ENCODE data around the gene OTOP3. TPM values are rescaled to one million over a fixed set of nuclear protein-coding genes. Genes with fewer than 3 reads are reported as not detected.
"Not testable (repeated sequence)": the region's sequence is repeated elsewhere in the genome, so short reads cannot be mapped to it uniquely, and the experiment has no call there.

OTOP3 gene
- total RNA-seq, 1 donor = not detected

DNA sequence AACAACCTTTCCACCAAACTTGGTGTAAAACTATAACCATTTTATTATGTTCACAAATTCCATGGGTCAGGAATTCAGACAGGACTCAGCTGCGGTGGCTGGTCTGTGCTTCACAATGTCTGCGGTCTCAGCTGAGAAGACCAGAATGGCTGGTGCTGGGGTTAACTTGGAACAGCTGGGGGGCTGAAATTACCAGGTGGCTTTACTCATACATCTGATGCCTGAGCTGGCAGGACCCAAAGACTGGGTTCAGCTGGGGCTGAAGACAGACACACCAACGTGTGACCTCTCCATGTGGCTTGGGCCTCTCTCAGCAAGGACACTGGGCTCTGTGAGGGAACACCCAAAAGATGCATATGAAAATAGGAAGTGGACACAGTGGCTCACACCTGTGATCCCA lies 42.5 kb downstream of the OTOP3 start:
- no peak overlapping the region for H3K4me3 ChIP-seq (ENCODE audit: low read depth, low read length)
- TF ChIP-seq, protein P1, sequence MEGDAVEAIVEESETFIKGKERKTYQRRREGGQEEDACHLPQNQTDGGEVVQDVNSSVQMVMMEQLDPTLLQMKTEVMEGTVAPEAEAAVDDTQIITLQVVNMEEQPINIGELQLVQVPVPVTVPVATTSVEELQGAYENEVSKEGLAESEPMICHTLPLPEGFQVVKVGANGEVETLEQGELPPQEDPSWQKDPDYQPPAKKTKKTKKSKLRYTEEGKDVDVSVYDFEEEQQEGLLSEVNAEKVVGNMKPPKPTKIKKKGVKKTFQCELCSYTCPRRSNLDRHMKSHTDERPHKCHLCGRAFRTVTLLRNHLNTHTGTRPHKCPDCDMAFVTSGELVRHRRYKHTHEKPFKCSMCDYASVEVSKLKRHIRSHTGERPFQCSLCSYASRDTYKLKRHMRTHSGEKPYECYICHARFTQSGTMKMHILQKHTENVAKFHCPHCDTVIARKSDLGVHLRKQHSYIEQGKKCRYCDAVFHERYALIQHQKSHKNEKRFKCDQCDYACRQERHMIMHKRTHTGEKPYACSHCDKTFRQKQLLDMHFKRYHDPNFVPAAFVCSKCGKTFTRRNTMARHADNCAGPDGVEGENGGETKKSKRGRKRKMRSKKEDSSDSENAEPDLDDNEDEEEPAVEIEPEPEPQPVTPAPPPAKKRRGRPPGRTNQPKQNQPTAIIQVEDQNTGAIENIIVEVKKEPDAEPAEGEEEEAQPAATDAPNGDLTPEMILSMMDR (IDR thresholded peaks at IDR 0.05; ENCODE audit: insufficient read depth, low read depth, low read length) = no peak
- no peak for DNase-seq (ENCODE audit: low read depth)

DNA sequence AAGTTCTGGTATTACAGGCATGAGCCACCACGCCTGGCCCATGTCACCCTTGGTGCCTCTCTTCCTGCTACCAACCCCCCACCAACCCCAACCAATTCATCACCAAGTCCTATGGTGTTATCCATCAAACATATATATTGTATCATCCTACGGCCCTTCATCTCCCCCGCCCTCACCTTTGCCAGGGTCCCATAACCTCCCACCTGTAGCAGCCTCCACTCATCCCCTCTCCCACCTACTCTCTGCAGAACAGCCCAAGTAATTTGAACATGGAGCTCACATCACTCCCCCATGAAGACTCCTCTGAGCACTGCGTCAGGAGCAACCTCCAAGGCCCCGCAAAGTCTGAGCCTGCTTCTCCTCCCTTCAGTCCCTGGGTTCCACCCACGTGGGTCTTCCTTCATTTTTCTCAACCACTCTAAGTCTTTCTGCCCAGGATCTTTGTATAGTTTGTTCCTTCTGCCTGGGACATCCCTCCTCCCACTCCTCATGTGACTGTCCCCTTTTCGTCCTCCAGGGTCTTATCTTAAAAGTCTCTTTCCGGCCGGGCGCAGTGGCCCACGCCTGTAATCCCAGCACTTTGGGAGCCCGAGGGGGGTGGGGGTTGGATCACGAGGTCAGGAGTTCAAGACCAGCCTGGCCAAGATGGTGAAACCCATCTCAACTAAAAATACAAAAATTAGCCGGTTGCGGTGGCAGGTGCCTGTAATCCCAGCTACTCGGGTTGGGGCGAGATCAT lies 43.9 kb downstream of the OTOP3 start:
- H3K4me3 ChIP-seq (ENCODE audit: low read depth, low read length) = no peak overlapping the region
- no peak for DNase-seq (ENCODE audit: low read depth)

DNA sequence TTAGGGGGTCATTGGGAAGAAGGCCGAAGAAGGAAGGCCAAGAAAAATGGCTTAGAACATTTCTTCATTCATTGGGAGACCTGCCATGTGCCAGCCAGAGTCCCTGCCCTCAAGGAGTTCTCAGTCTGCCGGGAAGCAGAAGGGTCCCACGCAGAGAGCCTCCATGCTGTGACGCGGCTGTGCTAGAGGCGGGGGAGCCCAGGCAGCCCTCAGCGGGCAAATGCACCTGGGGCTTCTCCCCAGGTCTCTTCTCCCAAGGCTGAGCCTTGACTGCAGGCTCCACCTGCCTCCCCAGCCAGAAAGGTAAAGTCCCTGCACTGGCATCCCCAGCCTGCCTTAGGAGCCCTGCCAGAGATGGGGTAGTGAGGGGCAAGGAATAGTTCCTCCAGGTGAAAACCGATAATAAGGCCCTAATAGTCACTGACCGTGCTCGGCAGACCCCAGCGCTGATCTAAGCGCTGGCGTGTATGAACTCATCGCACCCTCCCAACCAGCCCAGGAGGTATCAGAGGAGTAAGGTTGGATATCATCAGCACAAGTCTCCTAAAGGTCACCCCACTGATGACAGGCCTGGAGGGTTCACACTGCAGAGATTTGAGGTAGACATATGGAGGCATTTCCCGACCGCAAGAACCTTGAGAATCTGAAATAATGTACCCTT lies 45.8 kb downstream of the OTOP3 start:
- TF ChIP-seq, protein P1 (IDR thresholded peaks at IDR 0.05; ENCODE audit: insufficient read depth, low read depth, low read length) = no peak
- no peak for DNase-seq (ENCODE audit: low read depth)
- H3K4me3 ChIP-seq (ENCODE audit: low read depth, low read length) = peak overlapping the region; percentile 73

More for the DNA sequence above, 43.9 kb downstream of the OTOP3 start:
- TF ChIP-seq, protein P1 (IDR thresholded peaks at IDR 0.05; ENCODE audit: insufficient read depth, low read depth, low read length) = no peak

DNA sequence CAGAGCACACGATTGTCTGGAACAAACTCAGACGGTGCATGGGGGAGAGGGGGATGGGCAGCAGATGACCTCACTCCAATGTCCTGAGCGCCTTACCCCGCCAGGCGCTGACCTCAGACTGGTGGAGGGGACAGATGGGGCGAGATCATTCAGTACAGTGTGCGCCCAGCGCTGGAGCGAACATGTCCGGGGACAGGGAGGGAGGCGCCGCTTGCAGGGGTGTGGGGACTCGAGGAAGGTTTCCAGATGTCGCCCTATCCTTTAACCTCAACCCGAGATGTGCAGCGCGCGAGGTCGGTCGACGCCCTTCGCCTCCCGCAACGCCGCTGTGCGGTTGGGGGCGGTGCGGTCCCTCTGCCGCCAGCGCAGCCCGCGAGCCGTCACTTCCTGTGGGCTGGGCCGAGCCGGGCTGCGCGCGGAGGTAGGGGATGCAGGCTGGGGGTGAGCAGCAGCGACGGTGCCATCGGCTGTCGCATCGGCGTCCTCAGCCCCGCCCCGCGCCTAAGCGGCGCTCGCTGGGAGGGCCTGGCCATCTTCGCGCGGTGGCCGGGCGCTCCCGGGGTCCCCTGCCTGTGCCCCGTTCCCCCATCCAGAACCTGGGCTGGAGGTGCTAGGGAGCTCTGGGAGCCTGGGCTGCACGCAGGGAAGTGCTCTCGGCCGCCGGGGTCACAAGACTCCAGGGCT lies 46.4 kb downstream of the OTOP3 start:
- TF ChIP-seq, protein P1 (IDR thresholded peaks at IDR 0.05; ENCODE audit: insufficient read depth, low read depth, low read length) = no peak
- peak; percentile 55 for DNase-seq (ENCODE audit: low read depth)
- peak overlapping the region; percentile 73 for H3K4me3 ChIP-seq (ENCODE audit: low read depth, low read length)

DNA sequence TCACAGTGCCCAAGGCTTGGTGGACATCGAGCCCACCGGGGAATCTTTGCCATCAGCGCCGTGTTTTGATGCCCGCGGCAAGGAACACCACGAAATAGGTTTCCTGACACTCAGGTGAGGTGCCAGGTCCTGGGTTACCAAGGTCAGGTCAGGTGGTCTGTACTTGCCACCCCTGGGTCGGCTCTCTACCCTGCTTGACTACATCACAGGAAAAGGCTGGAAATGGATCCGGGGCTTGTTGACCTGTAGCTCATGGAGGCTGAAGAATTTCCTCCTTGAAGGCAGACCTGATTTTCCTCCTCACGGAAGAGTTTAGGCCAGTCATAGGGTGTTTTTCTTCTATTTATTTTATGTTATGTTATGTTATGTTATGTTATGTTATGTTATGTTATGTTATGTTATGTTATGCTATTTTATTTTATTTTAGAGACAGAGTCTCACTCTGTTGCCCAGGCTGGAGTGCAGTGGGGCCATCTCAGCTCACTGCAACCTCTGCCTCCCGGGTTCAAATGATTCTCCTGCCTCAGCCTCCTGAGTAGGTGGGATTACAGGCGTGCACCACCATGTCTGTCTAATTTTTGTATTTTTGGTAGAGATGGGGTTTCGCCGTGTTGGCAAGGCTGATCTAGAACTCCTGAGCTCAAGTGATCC lies 47.1 kb downstream of the OTOP3 start:
- H3K4me3 ChIP-seq (ENCODE audit: low read depth, low read length) = peak overlapping the region; percentile 73
- DNase-seq (ENCODE audit: low read depth) = not testable (repeated sequence)

DNA sequence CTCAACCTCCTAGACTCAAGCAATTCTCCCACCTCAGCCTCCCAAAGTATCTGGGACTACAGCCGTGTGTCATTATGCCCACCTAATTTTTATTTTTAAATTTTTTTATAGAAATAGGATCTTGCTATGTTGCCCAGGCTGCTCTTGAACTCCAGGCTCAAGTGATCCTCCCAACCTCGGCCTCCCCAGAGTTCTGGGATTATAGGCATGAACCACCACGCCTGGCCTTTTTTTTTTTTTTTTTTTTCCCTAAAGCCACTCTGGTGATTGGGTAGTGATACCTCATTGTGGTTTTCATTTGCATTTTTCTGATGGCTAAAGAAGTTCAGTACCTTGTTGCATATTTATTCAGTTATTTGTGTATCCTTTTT lies 50.5 kb downstream of the OTOP3 start:
- DNase-seq (ENCODE audit: low read depth) = no peak
- TF ChIP-seq, protein P1 (IDR thresholded peaks at IDR 0.05; ENCODE audit: insufficient read depth, low read depth, low read length) = no peak
- no peak overlapping the region for H3K4me3 ChIP-seq (ENCODE audit: low read depth, low read length)
